H54 (cell line): ENCODE data around the gene EEF1G.
"Not testable (repeated sequence)": the region's sequence is repeated elsewhere in the genome, so short reads cannot be mapped to it uniquely, and the experiment has no call there.

Experiments
- DNase-seq: peaks from one replicate; pipeline ENCODE4 v3.0.0; 2011; ENCODE audit warnings: low spot score, mixed read lengths; ENCODE audit not compliant: insufficient read length
- FAIRE-seq: peaks from 3 replicates; lab custom pipeline; 2011; peaks lifted over from hg19 to GRCh38; lab: Jason Lieb, UNC
- POLR2A ChIP-seq: IDR thresholded peaks from 2 replicates; pipeline ENCODE4 v1.6.1; 2011; ENCODE audit warnings: low read depth, mild to moderate bottlenecking, low read length

EEF1G gene

GRCh38 chr11:62577046-62577714, 3.5 kb upstream of the EEF1G start:
- no peak for TF ChIP-seq POLR2A
- DNase-seq: no peak
- FAIRE-seq: no peak

GRCh38 chr11:62575837-62576236, 2.1 kb upstream of the EEF1G start:
- TF ChIP-seq POLR2A: no peak
- FAIRE-seq (no peak), DNase-seq (no peak)

- DNase-seq: no peak
- TF ChIP-seq POLR2A: no peak
- FAIRE-seq: no peak
These were observed 1.5 kb upstream of the EEF1G start for GRCh38 chr11:62575156-62575555.

- FAIRE-seq: no peak
- TF ChIP-seq POLR2A: peak; percentile 33
- no peak for DNase-seq
These were observed 826 bp upstream of the EEF1G start for GRCh38 chr11:62574363-62575071.

- no peak for DNase-seq
- no peak for TF ChIP-seq POLR2A
- FAIRE-seq: no peak
These were observed 592 bp downstream of the EEF1G start for GRCh38 chr11:62573006-62573591.

- no peak for FAIRE-seq
- DNase-seq: no peak
- TF ChIP-seq POLR2A: no peak
These were observed 1.3 kb downstream of the EEF1G start for GRCh38 chr11:62572431-62572830.

GRCh38 chr11:62571493-62571892, 2.2 kb downstream of the EEF1G start:
- not testable (repeated sequence) for FAIRE-seq, DNase-seq

- DNase-seq, FAIRE-seq: not testable (repeated sequence)
These were observed 2.8 kb downstream of the EEF1G start for GRCh38 chr11:62570903-62571302.

GRCh38 chr11:62569611-62570010, 4.1 kb downstream of the EEF1G start:
- FAIRE-seq: no peak

GRCh38 chr11:62567018-62567633, 6.6 kb downstream of the EEF1G start:
- no peak for DNase-seq
- no peak for TF ChIP-seq POLR2A
- FAIRE-seq: no peak

More at GRCh38 chr11:62569611-62570010, 4.1 kb downstream of the EEF1G start:
- DNase-seq: no peak
- TF ChIP-seq POLR2A: no peak

GRCh38 chr11:62566247-62566646, 7.4 kb downstream of the EEF1G start:
- FAIRE-seq (no peak), DNase-seq (no peak)
- no peak for TF ChIP-seq POLR2A

GRCh38 chr11:62565100-62565802, 8.4 kb downstream of the EEF1G start:
- DNase-seq (no peak), FAIRE-seq (no peak)
- TF ChIP-seq POLR2A: no peak

GRCh38 chr11:62561677-62562230, 11.9 kb downstream of the EEF1G start:
- FAIRE-seq, DNase-seq: not testable (repeated sequence)
